GM23248 (cell line): ENCODE measurements around the gene WEE1.

ENCODE experiments used
- EZH2 ChIP-seq: fragments of 200-600 bp; sonication (generic); IDR thresholded peaks from 2 replicates; pipeline ENCODE4 v1.6.1; 2018; ENCODE audit warnings: antibody characterized with exemption, mild to moderate bottlenecking; ENCODE audit not compliant: insufficient read depth, poor library complexity, severe bottlenecking
- EZH2phosphoT487 ChIP-seq: fragments of 200-600 bp; sonication (generic); IDR thresholded peaks from 2 replicates; pipeline ENCODE4 v1.6.1; 2018; ENCODE audit warnings: antibody characterized with exemption, moderate library complexity, mild to moderate bottlenecking, low read depth; ENCODE audit not compliant: insufficient read depth

DNA sequence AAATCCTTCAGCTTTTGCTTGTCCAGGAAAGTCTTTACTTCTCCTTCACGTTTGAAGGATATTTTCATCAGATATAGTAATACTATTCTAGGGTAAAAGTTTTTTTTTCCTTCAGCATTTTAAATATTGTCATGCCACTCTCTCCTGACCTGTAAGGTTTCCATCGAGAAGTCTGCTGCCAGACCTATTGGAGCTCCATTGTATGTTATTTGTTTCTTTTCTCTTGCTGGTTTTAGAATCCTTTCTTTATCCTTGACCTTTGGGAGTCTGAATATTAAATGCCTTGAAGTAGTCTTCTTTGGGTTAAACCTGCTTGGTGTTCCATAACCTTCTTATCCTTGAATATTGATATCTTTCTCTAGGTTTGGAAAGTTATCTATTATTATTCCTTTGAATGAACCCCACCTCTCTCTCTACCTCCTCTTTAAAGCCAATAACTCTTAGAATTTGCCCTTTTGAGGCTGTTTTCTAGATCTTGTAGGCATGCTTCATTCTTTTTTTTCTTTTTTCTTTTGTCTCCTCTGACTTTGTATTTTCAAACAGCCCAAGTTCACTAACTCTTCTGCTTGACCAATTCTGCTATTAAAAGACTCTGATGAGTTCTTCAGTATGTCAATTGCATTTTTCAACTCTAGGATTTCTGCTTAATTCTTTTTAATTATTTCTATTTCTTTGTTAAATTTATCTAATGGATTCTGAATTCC lies 12.0 kb upstream of the WEE1 start:
- TF ChIP-seq EZH2 (no peak), EZH2phosphoT487 (no peak)
